SIG-M5 treated with dmso at 0.1 percent for 504 hours (cell line): ENCODE data around the gene SPINT4.
"Not testable (repeated sequence)": the region's sequence is repeated elsewhere in the genome, so short reads cannot be mapped to it uniquely, and the experiment has no call there.

ENCODE experiments used
- DNase-seq: peaks from one replicate; lab custom pipeline; 2025; ENCODE audit not compliant: unreplicated experiment; lab: John Stamatoyannopoulos, UW

SPINT4 gene

DNA sequence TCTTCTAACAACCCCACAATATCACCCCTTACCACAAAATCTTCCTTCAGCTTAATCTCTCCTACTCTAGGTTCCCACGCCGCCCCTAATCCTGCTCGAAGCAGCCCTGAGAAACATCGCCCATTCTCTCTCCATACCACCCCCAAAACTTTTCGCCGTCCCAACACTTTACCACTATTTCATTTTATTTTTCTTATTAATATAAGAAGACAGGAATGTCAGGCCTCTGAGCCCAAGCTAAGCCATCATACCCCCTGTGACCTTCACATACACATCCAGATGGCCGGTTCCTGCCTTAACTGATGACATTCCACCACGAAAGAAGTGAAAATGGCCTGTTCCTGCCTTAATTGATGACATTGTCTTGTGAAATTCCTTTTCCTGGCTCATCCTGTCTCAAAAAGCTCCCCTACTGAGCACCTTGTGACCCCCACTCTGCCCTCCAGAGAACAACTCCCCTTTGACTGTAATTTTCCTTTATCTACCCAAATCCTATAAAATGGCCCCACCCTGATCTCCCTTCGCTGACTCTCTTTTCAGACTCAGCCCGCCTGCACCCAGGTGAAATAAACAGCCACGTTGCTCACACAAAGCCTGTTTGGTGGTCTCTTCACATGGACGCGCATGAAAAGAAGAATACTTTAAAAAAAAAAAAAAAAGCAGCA lies 42.6 kb downstream of the SPINT4 start:
- DNase-seq = not testable (repeated sequence)

DNA sequence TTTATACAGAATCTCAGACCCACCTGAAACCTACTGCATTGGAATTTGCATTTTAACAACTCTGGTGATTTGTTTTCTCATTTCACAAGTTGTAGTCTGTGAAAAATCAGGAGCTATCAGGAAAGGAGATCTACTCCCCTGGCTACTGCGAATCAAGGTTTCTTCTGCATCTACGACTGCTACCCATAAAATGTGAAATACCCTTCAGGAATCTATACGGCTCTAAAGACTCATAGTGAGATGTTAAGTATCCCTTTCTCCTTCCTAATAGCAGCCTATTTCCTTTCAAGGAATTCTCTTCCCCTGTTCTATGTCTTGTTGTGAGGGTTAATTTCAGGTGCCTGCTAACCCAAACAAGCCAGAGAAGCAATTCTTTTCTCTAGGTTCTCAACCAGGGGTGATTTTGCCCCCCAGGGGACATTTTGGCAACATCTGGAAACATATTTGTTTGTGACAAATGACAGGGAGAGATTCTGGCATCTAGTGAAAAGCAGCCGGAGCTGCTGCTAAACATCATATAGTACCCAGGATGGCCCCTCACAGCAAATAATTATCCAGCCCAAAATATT lies 43.2 kb downstream of the SPINT4 start:
- no peak for DNase-seq

DNA sequence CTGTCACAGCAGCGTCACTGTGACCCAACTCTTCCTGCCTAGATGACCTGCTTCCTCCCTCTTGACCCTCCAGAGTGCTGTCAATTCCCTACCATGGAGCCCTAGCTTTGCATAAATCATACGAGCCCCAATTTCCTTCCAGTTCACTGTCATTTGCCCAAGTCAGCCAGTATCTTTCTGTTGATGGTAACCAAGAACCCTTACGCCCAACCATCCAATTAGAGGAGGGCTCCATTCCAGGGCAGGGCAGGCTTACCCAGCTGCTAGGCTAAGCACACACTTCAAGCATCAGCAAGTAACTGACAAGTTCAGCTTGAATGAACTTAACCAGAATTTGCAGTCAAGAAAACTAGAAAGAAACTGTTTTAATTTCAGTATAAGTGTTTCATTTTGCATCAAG lies 43.8 kb downstream of the SPINT4 start:
- DNase-seq = no peak

GRCh38 chr20:45768479-45768878 lies 46.3 kb downstream of the SPINT4 start:
- no peak for DNase-seq

GRCh38 chr20:45771182-45771759 lies 49.1 kb downstream of the SPINT4 start:
- DNase-seq = peak; percentile 84

DNA sequence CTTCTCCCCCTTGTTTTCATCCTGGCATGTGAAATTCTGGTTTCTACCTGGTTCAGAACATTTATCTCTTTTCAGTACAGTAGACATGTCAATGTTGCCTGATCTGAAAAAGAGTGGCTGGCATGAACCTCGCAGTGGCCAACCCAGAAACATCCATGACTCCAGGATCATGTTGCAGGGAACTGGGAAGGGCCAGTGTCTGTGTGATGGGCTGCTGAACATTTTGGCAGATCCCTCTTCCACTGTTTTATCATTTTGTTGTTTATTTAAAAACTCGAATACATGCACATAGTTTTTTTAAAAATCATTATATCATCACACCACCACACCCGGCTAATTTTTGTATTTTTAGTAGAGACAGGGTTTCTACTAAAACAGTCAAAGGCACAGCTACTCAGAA lies 50.5 kb downstream of the SPINT4 start:
- no peak for DNase-seq

- no peak for DNase-seq
Measured at GRCh38 chr20:45774945-45775344, 52.8 kb downstream of the SPINT4 start.

DNA sequence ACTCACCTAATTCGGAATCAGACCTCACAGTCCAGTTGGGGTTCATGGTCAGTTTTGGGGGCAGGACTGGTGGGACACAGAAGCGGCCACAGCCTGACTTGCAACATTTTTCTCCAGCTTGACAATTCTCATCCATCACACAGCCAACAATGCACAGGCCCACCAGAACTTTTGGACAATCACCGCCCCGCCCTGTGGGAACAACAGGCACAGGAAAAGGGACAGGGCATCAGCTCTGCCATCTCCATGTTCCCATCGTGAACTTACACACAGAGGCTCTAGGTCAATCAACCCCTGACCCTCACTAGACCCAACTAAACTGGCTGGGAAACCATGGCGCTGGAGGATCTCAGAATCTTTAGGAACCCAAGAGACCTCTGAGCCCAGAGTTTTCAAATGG lies 53.3 kb downstream of the SPINT4 start:
- DNase-seq = no peak
